UCSD-AML1 (cell line): ENCODE data around the gene GTPBP1.
A peak's percentile ranks its signal among the peaks of the same experiment; 100 is the strongest.

Source experiments
- DNase-seq: peaks from one replicate; lab custom pipeline; 2025; ENCODE audit not compliant: unreplicated experiment; lab: John Stamatoyannopoulos, UW

The GTPBP1 gene

DNA sequence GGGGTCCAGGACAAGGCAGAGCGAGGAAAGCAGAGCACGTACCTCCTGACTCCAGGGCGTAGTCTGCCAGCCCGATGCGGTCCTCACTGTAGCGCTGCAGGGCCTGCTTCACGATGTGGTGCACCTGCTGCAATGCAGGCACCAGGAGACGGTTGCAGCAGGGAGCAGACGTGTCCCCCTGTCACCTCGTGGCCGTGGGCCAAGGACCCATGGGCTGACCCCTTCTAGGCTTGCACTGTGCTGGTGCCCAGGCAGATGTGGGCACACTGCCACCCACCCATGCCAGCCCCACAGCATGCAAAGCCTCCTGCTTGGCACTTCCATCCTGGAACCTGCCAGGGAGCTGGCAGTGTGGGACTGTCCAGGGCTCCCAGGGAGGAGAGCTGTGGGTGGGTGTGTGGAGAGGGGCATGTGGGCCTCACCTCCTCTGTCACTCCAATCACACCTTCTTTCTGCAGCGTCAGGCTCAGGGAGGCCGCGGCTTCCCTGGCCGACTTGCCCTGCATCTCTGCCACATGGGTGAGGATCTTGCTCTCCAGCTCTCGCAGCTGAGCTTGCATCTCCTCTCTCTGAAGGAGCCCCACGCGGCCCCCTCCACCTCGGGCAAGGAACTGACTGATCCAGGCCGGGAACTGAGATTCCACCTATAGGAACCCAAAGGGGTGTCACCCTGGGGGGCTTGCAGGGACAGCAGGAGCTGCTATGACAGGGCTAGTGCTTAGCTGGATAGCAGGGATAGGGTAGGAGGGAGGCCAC, 33.7 kb downstream of the GTPBP1 start:
- DNase-seq = no peak

DNA sequence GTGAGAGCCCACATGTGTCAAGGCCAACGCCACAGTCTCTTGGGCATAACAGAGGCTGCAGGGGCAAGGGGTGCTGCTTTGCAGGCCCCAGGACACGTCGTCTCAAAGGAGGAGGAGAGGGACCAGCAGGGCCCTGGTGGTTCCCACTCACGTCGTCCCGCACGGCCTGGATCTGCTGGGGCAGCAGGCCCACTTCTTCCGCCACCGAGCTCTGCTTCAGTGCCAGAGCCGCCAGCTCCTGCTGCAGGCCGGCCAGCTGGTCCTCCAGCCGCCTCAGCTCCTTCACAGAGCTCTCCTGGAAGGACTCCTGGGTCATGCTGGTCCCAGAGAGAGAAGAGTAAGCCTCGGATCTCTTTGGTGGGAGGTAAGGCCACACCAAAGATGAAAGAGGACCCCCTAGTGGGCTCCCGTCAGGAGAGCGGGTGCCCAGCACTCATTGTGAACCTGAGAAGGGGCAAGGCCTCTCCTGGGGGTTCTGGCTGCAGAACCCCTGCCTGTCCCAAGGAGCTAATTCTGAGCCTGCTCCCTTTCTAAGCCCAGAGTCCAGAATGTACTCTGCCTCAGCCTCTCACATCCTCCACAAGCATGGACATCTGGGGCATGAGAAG, 34.5 kb downstream of the GTPBP1 start:
- DNase-seq = no peak

DNA sequence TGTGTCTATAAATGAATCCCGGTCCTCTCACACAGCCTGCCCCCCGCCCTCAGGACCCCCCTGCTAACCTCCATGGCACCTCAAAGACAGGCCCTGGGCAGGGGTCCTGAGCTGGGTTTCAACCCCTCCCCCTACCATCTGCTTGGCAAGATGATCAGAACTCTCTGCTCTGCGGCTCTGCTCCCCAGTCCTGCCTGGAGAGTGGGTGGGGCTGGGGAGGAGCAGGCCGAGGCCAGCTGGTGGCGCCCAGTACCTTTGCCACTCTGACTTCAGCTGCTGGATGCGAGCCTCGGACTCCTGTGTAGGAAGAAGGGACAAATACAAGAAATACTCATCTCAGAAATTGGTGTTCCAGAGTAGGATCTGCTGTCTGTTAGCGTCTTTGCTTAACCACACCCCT, 35.0 kb downstream of the GTPBP1 start:
- DNase-seq = no peak

DNA sequence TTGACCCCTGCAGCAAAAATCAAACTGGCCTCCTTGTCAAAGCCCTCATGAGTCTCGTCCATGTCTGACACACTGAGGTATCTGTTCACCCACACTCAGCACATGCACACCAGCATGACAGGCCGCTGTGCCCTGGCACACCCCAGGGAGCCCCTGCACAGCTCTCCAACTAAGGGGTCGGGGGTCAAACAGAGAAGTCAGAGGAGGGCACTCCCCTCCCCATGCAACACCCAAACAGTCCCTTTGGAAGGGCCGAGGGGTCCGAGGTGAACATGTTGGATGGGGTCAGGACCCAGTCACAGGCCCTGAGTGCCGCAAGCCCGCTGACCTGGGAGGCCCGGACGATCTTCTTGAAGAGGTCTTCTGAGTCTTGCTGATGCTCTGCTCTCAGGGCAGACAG, 35.4 kb downstream of the GTPBP1 start:
- DNase-seq = no peak

DNA sequence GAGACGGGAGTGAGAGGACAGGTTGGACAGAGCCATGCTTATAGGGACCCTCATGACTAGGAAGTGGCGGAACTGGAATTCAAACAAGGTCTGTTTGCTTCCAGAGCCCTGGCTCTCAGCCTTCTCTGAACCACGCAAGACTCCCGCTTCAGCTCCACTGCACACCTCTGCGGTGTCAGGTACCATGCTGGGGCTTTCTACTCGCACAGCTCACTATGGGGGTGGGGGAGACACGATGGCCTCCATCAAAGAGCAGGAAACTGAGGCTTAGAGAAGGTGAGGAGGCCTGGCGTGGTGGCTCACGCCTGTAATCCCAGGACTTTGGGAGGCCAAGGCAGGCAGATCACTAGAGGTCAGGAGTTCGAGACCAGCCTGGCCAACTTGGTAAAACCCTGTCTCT, 35.8 kb downstream of the GTPBP1 start:
- no peak for DNase-seq

DNA sequence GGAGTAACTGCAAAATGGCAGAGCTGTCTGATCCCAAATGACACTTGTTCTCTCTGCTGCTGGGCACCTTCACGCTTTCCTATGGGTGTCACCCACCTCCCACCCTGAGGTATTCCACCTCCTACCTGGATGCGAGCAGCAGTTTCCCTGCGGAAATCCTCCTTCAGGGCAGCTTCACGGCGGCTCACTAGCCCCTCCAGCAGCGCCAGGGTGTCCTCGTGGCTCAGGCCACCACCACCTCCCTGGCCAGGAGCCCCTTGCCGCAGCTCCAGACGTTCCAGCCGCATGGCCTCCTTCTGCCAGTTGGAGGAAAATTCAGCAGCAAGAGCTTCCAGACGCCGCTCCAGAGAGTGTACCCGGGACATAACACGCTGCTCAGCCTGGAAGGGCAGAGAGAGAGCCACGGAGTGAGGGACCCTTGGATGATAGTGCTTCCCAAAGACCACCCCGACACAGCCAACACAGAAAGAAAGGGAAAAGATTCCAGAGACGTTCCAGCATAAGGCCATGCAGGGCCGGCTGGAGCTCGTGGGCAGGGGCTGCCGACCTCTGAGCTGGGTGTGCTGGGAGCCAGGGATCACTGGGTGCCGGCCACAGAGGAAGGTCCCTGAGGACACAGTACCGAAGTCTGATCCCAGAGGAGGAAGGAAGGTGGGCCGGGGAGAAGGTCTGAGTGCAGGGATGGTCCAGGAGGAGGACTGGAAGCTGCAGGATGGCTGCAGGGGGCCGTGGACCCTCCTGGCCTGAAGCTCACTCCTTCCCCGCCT, 36.6 kb downstream of the GTPBP1 start:
- no peak for DNase-seq

DNA sequence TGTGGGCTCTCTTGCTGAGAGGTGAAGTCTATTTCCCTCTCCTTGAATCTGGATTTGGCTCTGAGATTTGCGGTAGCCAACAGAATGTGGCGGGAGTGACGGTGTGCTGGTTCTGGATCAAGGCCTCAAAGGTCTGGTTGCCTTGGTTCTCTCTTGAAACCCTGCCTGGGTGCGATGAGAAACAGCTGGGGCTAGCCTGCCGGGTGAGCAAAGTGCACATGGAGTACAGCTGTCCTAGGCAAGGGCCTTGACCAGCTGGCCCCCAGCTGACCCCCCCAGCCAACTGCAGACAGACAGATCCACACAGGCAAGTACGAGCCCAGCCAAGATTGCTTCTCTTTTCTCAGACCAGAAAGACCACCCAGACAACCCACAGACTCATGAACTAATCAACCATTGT, 39.2 kb downstream of the GTPBP1 start:
- no peak for DNase-seq

DNA sequence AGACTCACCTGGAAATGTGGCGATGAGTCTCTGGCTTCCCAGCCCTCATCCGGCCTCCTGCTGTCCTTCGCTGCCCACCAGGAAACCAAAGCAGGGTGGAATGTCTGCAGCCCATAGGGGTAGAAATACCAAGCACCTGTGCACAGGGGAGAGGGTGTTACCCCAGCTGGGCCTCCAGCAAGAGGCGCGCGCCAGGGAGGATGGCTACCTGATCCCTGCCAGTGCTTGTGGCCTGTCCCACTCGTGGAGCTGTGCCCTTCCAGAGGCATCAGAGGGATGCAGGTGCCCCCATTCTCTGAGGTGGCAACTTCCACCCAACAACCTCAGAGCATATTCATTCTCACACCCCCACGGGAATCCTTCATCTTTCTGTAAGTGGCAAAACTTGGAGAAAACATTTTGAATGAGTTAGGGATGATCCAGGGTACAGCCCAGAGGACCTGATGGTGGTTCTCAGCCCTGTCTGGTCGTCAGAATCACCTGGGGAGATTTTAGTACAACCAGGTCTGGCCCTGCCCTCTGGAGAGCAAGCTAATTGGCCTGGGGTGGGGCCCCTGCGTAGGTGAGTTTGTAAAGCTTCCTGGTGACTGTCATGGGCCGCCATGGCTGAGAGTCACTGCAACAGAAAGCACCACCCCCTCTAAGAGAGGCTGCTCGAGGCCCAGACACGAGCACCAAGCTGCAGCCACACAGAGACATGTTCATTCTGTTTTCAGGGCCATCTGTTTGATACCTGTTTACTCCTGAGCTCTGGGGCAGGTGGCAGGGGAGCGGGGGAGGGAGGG, 40.1 kb downstream of the GTPBP1 start:
- no peak for DNase-seq

DNA sequence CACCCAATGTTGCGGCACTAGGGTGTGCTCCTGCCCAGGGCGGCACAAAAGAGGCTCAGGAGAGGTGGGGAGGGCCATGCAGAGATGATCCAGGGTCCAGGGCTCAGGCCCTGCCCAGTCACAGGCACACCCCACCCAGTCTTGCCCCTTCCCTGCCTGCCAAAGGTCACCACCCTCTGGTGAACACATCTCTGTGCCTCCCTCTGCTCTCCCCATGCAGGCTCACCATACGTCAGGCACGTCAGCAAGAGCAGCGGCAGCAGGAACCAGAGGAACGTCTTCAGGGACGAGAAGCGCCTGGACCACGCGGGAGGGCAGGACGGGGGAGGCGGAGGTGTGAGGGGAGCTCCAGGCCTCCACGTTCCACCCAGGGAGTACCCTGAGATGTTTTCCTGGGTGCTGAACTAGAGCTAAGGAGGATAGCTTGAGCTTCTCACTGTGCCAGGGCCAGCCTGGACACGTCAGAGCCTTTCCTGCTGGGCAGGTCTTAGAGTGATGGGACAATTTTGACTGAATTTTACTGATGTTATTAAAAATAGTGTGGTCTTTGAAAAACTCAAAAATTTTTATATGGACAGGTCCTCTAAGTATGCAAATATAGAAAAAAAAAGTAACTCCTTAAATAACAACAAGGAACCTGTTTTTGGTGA, 42.9 kb downstream of the GTPBP1 start:
- DNase-seq = no peak

DNA sequence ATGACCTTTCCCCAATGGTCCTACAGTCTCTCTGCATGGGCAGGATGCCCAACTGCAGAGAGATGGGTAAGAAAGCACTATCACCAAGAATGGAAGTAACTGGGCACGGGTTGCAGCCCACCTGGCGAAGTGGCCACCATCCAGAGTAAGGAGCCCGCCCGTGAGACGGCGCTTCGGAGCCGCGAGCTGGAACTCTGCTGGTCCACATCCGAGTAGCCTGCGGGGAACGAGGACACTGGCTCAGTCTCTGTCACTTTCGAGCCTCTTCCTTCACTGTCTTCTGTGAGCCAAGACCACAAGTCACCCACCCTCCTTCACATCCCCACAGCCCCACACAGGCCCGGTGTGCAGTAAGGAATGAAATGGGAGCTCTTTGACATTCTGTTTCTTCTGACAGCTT, 44.4 kb downstream of the GTPBP1 start:
- no peak for DNase-seq

DNA sequence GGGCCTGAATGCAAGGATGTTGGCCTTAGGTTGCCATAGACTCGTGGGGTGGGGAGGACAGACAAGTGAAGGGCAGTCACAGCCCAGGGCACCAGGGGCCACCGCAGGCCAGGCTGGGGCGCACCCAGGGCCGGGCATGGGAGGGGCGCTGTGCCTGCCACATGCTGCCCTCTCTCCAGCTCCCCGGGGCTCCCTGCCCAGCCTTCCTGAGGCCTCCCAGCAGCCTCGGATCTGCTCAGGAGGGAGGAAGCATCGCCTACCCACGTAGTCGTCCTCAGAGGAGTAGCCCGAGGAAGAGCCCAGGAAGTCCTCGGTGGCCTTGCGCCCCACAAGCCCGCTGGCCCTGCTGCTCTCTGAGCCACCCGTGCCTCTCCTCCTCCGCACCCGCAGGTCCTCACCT, 44.9 kb downstream of the GTPBP1 start:
- no peak for DNase-seq

DNA sequence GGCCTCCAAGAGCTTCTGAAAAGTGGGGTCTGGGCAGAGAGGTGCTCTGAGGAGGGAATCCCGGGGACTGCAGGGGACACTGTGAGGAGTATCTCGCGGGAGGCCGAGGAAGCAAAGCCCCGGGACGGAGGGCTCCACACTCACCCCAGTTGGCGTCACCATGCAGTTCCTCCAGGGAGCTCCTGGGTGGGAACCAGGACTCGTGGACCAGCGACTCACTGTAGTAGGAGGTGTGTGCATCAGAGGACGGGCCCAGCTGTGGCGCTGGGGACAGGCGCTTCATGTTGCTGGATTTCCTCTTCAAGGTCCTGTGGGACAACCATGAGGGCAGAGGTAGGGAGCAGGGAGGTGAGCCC, 45.3 kb downstream of the GTPBP1 start:
- DNase-seq = no peak

DNA sequence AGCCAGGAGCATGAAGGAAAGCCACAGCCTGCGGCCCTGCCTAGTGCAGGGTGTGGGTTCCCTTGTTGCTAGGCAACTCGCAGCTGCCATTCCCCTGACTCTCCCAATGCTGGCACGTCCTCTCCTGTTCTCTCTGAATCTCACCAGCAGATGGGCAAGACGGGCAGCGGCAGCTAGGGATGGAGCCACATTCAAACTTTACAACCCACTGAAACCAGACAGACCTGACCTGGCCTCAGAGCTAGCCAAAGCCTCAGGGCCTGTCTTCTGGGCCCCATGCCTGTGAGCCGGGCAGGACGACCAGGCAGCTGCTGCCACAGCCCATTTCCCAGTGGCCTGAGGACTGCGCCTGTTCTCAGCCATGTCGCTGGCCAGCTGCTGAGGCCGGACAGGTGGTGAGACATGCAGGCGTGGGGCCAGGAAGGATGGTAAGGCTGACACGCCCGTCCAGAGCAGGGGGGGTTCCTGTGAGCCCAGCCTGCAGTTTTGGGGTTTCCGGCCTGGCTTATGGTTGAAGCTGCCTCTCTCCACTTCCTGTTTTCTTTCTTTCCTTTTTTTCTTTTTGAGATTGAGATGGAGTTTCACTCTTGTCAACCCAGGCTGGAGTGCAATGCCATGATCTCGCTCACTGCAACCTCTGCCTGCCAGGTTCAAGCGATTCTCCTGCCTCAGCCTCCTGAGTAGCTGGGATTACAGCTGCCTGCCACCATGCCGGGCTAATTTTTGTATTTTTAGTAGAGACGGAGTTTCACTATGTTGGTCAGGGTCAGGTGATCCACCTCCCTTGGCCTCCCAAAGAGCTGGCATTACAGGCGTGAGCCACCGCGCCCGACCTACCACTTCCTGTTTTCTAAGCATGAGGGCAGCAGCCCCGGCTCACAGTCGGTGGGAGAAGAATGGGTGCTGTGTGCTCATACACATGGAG, 45.9 kb downstream of the GTPBP1 start:
- DNase-seq = peak; percentile 67

DNA sequence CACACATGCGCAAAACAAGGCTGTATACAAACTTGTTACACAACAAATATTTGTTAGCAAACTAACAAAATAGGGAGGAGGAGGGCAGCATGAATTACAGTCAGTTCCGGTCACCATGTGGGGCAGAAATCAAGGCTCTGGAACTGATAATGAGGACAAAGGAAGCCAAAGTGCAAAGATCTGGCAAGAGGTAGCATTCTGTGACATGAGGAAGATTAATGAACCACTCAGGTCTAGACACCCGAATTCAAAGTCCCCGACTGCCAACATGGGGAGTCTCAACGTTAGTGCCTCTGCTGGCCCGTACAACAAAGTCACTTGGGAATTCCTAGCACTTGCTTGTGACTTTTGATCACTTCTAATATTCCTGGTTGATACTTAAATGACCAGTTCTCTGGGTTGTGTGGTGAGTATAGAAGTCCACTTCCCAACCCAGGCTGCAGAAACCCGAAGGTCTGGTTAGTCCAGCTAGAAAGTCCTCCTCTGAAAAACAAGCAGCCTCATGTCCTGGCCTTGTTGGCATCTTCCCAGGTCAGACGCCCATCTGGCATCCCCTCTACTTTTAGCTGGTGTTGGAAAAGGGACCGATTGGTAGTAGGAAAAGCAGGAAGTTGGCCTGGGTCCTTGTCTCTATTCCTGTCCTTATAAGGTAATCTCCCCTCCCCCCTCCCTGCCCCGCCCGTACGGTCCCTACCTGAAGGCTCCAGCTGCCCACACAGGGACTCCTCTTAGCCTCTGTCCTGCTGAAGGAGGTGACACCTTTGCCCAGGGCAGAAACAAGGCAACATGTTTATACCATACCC, 48.4 kb downstream of the GTPBP1 start:
- no peak for DNase-seq

DNA sequence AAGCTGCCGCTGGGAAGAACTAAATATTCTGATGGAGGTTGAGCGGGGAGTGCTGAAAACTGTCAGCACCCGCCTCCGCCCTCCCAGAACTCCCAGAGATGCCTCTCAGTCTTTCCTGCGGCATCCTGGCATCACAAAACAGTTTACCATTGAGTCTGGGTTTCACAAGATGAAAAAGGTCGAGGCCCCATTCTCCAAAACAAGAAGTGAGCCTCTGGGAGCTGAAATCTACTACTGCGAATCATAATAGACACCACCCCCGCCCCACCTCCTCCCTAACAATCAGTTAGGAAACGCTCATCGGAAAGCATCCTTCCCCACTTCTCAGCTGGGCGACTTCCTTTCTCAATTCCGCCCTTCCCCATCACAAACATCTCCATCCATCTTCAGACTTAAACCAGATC, 49.0 kb downstream of the GTPBP1 start:
- DNase-seq = no peak

DNA sequence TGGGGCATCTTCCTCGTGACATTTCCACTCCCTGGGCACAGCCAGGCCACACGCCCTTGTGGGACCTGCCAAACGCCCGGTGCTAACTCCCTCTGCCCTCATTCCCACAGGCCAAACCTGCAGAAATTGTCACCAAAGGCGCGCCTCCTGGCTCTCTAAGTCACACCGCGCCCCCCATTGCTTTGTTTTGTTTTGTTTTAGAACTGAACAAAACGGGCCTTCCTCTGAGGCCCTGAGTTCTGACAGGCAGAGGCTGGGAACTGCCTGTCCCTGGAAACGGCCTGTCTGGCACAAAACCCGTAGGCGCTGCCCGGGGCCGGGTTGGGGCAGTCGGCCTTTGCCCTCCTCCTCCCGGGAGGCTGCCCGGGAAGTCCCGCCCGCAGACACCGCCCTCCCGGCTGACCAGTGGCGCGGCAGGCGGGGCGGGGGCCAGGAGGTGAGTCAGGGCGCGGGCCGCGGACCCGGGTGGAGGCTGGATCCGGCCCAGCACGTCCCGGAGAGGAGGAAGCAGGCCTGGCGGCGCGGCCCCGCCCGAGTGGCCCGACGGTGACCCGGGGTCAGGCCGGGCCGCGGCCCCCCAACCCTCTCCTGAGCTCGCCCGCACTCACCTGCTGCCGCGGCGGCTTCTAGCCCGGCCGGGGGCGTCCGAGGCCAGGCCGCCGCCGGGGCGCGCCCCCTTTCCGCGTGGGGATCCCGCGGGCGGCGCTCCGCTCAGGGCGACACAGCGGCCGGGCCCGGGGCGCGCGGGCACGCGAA, 49.6 kb downstream of the GTPBP1 start:
- peak; percentile 78 for DNase-seq

DNA sequence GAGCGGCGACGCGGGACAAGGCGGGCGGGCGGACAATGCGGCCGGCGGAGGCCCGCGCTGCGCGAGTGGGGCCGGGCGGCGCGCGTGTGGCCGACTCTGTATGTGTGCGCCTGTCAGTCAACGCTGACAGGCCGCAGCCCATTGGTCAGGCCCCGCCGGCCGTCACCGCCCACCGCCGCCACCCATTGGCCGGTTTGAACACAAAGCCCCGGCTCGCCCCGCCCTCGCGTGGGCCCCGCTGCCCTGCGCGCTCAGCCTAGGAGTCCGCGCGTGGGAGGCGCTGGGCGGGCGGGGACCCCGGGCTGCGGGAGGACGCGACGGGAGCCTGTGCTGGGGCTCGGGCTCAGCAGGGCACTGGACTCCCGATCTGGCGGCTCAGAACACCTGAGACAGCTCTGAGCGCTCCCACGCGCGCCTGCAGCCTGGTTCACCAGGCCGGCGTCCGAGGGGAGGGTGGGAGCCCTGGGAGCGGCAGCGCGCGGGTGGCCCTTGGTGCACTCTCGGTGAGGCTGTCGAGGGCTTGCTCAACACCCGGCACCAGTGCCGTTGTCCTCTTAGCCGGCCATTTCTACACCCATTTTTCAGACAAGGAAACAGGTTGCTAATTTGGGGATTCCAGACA, 50.3 kb downstream of the GTPBP1 start, which contains the start of gene SUN2:
Gene SUN2 (minus strand): TSS at position 88 of the 622 bp plus-strand sequence. CDS start 3,370 bp downstream, outside the sequence.
- DNase-seq = peak; percentile 92
